GM12872 (cell line): ENCODE measurements around the gene CRYBG1.

Experiments used
- TF ChIP-seq, protein P1 (sequence below): IDR thresholded peaks from 3 replicates; pipeline ENCODE4 v1.5.1; 2011; ENCODE audit warnings: low read depth, mild to moderate bottlenecking, low read length, moderate library complexity; ENCODE audit not compliant: insufficient read depth

Gene CRYBG1

DNA sequence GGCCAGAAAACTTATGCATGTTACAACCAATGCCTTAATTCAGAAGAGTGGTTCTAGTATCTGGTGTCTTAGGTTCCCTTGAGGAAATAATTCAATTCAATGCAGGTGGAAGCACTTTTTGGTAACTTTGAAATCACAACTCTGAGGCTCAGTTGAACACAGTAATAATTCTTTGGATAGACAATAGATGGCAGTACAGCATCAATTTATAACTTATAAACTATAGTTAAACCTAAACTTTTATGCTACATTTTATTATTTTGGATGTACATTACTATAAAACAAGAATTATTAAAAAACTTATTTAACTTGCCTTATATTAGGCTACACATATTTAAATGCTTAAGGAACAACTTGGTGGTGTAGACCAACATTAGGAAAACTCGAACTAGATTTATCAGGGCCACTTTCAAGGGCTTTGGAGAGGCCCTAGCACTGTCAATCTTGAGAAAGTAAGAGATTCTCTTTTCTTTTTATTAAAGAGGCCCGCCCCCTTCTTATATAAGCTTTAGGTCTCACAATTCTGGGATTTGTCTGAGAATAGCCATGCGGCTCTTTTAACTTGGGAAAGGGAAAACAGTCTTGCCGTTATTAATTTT, 85.9 kb downstream of the CRYBG1 start:
- TF ChIP-seq, protein P1, sequence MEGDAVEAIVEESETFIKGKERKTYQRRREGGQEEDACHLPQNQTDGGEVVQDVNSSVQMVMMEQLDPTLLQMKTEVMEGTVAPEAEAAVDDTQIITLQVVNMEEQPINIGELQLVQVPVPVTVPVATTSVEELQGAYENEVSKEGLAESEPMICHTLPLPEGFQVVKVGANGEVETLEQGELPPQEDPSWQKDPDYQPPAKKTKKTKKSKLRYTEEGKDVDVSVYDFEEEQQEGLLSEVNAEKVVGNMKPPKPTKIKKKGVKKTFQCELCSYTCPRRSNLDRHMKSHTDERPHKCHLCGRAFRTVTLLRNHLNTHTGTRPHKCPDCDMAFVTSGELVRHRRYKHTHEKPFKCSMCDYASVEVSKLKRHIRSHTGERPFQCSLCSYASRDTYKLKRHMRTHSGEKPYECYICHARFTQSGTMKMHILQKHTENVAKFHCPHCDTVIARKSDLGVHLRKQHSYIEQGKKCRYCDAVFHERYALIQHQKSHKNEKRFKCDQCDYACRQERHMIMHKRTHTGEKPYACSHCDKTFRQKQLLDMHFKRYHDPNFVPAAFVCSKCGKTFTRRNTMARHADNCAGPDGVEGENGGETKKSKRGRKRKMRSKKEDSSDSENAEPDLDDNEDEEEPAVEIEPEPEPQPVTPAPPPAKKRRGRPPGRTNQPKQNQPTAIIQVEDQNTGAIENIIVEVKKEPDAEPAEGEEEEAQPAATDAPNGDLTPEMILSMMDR: peak; percentile 29; the same call in 2 of the 3 replicates

DNA sequence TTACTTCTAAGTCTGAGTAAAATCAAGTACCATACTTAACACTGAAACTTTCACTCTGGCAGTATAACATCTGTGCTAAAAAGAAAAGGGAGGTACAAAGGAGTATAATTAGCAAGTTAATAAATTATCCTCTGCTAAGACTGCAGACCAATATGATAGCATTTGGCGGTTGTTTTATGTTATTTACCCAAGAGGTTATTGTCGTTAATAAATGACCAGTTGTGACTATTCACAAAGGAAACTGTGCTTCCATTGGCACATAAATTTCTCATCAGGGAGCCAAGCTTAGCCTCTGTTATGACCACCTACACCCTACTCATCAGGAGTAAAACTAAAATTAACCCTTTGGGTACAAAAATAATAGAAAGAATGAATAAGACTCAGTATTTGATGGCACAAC, 86.5 kb downstream of the CRYBG1 start:
- TF ChIP-seq, protein P1: no peak

DNA sequence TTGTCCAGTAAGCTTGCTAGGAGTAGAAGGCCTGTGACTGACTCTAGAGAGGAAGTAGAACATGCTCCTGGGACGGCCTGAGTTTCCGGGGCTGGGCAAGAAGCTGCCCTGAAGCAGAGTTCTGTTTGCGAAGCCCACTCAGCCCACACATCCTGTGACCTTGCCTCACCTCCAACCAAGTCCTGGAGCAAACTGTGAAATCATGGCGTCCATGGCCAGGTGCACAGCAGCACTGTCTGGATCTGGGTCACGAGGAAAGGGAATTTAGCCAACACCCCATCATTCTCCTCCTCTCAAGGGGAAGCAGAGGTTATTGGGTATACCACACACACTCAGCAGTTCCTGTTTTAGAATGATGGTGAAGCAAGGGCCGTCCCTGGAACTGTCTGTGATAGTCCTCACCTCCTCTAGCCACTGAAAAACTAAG, 87.5 kb downstream of the CRYBG1 start:
- TF ChIP-seq, protein P1: no peak

DNA sequence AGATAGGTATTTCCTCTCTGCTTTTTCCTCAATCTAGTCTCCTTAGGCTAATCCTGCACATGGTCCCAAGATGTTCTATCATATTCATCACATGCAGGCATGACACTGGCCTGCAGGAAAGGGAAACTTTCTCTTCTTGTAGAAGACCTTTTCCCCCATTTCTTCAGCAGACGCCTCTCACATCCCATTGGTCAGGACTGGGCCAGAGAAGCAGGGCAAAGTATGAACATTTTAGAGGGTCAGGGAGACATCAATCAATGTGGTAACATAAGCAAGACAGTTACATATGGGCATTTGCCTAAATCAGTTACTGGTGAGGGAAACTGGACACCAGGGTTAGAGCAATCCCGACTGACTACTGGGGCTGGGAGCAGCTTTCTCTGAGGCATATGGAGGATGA, 90.1 kb downstream of the CRYBG1 start:
- TF ChIP-seq, protein P1: no peak

DNA sequence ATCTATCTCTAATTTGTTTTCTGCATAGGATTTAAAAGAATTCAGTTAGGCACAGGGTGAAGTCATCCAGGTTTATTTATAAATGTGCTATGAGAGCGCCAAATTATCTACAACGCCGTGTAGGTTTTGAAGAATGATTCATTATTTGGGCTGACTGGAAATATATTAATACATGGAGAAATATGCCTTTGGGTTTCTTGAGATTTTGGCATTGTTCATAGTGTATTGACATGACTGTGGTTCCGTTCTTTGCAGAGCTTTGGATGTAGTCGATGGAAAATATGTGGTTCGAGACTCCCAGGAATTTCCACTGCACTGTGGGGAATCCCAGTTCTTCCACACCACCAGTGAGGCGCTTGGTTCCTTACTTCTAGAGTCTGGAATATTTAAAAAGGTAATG, 90.9 kb downstream of the CRYBG1 start:
- TF ChIP-seq, protein P1: no peak

DNA sequence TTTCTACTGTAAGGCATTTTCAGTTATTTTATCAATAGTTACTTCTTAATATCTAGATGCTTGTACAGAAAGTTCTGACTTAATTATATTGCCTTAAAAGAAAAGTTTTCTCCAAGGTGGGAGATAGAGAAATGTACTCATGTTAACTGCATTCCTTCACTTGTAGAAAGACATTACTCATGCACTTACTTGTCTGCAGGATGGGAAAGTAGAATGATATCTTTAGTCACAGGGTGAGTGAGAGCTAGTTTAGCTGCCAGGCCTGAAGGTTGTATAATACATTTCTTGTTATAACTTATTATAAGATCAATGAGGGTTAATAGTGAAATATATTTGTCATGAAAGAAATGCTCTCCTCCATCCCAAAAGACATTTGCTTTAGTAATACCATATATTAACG, 92.1 kb downstream of the CRYBG1 start:
- TF ChIP-seq, protein P1: no peak

DNA sequence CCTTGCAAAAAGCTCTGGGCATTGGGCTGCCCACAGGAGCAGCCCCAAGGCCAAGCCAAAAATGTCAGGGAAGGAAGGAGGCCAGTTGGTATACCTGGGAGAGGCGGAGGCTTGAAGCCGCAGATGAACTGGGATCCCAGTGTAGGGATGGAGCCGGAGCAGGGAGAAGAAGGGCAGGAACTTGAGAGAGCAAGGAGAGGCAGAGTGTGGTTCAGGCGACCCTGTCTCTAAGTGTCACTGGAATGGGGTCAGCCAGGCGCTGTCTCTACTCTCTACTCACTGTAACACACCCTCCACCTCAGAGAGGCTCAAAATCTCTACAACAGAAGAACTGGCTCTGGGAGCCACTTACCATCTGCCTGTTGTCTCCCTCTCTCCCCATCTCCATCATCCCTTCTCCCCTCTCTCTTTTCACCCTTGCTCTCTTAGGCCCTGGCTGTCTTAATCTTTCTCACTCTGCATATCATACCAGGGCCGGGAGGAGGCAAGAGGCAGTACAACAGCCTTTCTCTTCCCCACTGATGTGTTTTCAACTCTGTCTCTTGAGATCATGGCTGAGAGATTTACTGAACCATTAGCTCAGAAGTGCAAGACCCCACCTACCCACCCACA, 93.3 kb downstream of the CRYBG1 start:
- TF ChIP-seq, protein P1: no peak

DNA sequence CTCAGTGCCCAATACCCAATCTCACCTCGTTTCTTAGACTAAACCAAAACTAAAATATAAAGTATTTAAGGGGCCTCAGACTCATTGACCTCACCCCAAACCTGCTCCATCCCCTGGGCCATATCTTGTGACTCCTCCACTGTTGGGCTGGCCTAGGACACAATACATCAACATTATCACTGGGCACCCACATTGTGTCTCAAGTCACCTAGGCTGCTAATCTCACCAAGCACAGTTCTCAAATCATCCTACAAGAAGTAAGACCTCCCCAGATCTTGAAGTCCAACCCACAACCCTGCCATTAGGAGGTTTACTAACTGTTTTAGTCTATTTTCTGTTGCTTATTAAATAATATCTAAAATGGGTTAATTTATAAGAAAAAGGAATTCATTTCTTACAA, 96.2 kb downstream of the CRYBG1 start:
- TF ChIP-seq, protein P1: no peak
